Spleen (tissue), 11 donors: ENCODE measurements around the gene DOCK11. TPM values are rescaled to one million over a fixed set of nuclear protein-coding genes. Genes with fewer than 3 reads are reported as not detected.
A peak's percentile ranks its signal among the peaks of the same experiment; 100 is the strongest.

Experiments
- DNase-seq: peaks from one replicate; pipeline ENCODE4 v3.0.0-alpha.2; 2020
- H3K27ac ChIP-seq, 8 donors: fragments of 200-600 bp; sonication (generic) in 7 of 8; 1 replicate in 4 of 8; 2 replicates in 4 of 8; pipeline versions ENCODE4 v1.5.0 to v1.8.0; 2016 to 2021; ENCODE audit warnings: inconsistent platforms in 4 of 8, mild to moderate bottlenecking in 4 of 8, moderate library complexity in 1 of 8
- H3K27me3 ChIP-seq, 7 donors: fragments of 200-600 bp; sonication (generic) in 6 of 7; replicated peaks in 1 of 7; 1 replicate in 4 of 7; 2 replicates in 3 of 7; pipeline versions ENCODE4 v1.5.0 to v1.8.0; 2016 to 2021; ENCODE audit warnings: inconsistent platforms in 3 of 7, mild to moderate bottlenecking in 1 of 7
- H3K36me3 ChIP-seq, 6 donors: fragments of 200-600 bp; sonication (generic) in 5 of 6; 1 replicate in 4 of 6; 2 replicates in 2 of 6; pipeline versions ENCODE4 v1.5.0 to v1.8.0; 2016 to 2021; ENCODE audit warnings: inconsistent platforms in 2 of 6
- H3K4me1 ChIP-seq, 6 donors: fragments of 200-600 bp; sonication (generic) in 5 of 6; 1 replicate in 3 of 6; 2 replicates in 3 of 6; pipeline versions ENCODE4 v1.5.0 to v1.8.0; 2016 to 2021; ENCODE audit warnings: inconsistent platforms in 3 of 6
- H3K4me3 ChIP-seq, 8 donors: fragments of 200-600 bp; sonication (generic) in 7 of 8; 1 replicate in 4 of 8; 2 replicates in 4 of 8; pipeline versions ENCODE4 v1.5.0 to v1.8.0; 2016 to 2021; ENCODE audit warnings: inconsistent platforms in 4 of 8, mild to moderate bottlenecking in 4 of 8, moderate library complexity in 2 of 8
- H3K9me3 ChIP-seq, 8 donors: fragments of 200-600 bp; sonication (generic) in 7 of 8; 1 replicate in 4 of 8; 2 replicates in 4 of 8; pipeline versions ENCODE4 v1.5.0 to v1.8.0; 2016 to 2021; ENCODE audit warnings: inconsistent platforms in 4 of 8
- CTCF ChIP-seq, 11 experiments: fragments of 200-600 bp in 7 of 11; fragments of 450-650 bp in 4 of 11; sonication (generic) in 4 of 11; IDR thresholded peaks in 8 of 11; conservative IDR thresholded peaks in 3 of 11; 1 replicate in 7 of 11; 2 replicates in 4 of 11; pipeline versions ENCODE4 v1.4.0 to v1.8.0; 2016 to 2021; ENCODE audit warnings: antibody characterized with exemption in 11 of 11, inconsistent platforms in 4 of 11, mild to moderate bottlenecking in 1 of 11
- POLR2A ChIP-seq, 3 donors: fragments of 450-650 bp; IDR thresholded peaks; one replicate each; pipeline ENCODE4 v1.5.1; 2017; ENCODE audit warnings: antibody characterized with exemption in 3 of 3, mild to moderate bottlenecking in 1 of 3
- POLR2AphosphoS5 ChIP-seq, 3 donors: sonication (generic); formaldehyde crosslinking; IDR thresholded peaks; one replicate each; pipeline ENCODE4 v1.5.1; 2017; ENCODE audit warnings: antibody characterized with exemption in 3 of 3
- WGBS, 5 donors: extraction: QIAGEN DNeasy Blood & Tissue Kit in 3 of 5; methylation state at CpG; one replicate each; pipeline versions ENCODE4 v1.1.5 to v1.1.7; 2013 to 2018; 5-methylcytosine and 5-hydroxymethylcytosine counted together
- intact Hi-C: fragments of 100-400 bp; cut with DNase I; formaldehyde crosslinking; loops from one replicate; pipeline ENCODE4 v1.15.0; 2023; ENCODE audit warnings: low total_unique reads
- polyA plus RNA-seq, 3 donors: library from polyadenylated mRNA; stranded (reverse); fragments of 200-250 nt; gene quantifications; one replicate each; pipeline ENCODE4 v1.2.1, GENCODE V29; 2013
- total RNA-seq, 7 donors: library from RNA; depleted of rRNA in 3 of 7; stranded (reverse); fragments of >200 nt in 3 of 7; fragmentation: NEBNext Ultra II Directional in 4 of 7; extraction: Animal tissue kit (Norgen Biotek cat#: 25700) in 4 of 7; gene quantifications; one replicate each; pipeline versions ENCODE4 v1.1.0 to v1.2.1, GENCODE V29; 2016 to 2021
- donor health status: healthy with polysubstance abuse.
- donor health status: DM: no; HTN: no; CAD: no; lungs with moderate emphysema.
- donor health status: DM: no; HTN: no; CAD: no.
- donor health status: Bipolar disorder and iron deficiency.
- donor health status: healthy.
- donor health status: DM: no; HTN: no; CAD: no.
- donor health status: DM: yes; HTN: yes; CAD: no.

DOCK11 gene
- total and polyA plus RNA-seq, 10 donors: 32.8 to 68.9 (median 56.0) TPM

- TF ChIP-seq POLR2A (IDR thresholded peaks at IDR 0.05) (no peak), POLR2AphosphoS5 (IDR thresholded peaks at IDR 0.05) (no peak)
- Histone ChIP-seq H3K36me3 (peaks cover 0 to 73% (median 8%) of the 10 kb centered on the region in 6 donors), H3K27me3 (no peaks in the 10 kb centered on the region), H3K4me1 (peaks cover 0 to 7% (median 0%) of the 10 kb centered on the region in 6 donors), H3K9me3 (no peaks in the 10 kb centered on the region), H3K4me3 (no peak overlapping the region), H3K27ac (peak overlapping the region in 1 of 8 donors; percentile 41)
- WGBS, 5 donors: 56 to 77% (median 64%) methylated on average over 7 of the region's 7 CpGs
- intact Hi-C loops: no loop called here
- DNase-seq: no peak
Observed at GRCh38 chrX:118595501-118596042, 100.0 kb downstream of the DOCK11 start.

GRCh38 chrX:118596390-118596789, 100.8 kb downstream of the DOCK11 start:
- no peaks in the 10 kb centered on the region for H3K27me3 ChIP-seq
- no peak overlapping the region for H3K27ac ChIP-seq
- H3K36me3 ChIP-seq: peaks cover 0 to 66% (median 8%) of the 10 kb centered on the region in 6 donors
- no peak for DNase-seq
- intact Hi-C loops: no loop called here
- H3K4me1 ChIP-seq: peaks cover 0 to 7% (median 0%) of the 10 kb centered on the region in 6 donors
- no peak for TF ChIP-seq POLR2A (IDR thresholded peaks at IDR 0.05)
- no peak for TF ChIP-seq POLR2AphosphoS5 (IDR thresholded peaks at IDR 0.05)
- no peak overlapping the region for H3K4me3 ChIP-seq
- no peaks in the 10 kb centered on the region for H3K9me3 ChIP-seq

- Histone ChIP-seq H3K27ac (no peak overlapping the region), H3K4me3 (peak overlapping the region in 1 of 8 donors; percentile 1), H3K9me3 (no peaks in the 10 kb centered on the region), H3K36me3 (peaks cover 0 to 66% (median 15%) of the 10 kb centered on the region in 6 donors), H3K27me3 (no peaks in the 10 kb centered on the region), H3K4me1 (peaks cover 0 to 13% (median 2%) of the 10 kb centered on the region in 6 donors)
- DNase-seq: no peak
- intact Hi-C loops: no loop called here
- 19 to 33% (median 22%) methylated on average over 7 of the region's 7 CpGs for WGBS, 5 donors
- TF ChIP-seq POLR2AphosphoS5 (IDR thresholded peaks at IDR 0.05) (peak in 1 of 3 donors; percentile 12), POLR2A (IDR thresholded peaks at IDR 0.05) (no peak), CTCF (IDR thresholded peaks at IDR 0.05 in 8 of 11, conservative IDR thresholded peaks at IDR 0.05 in 3 of 11) (peak in 10 of 11 experiments; percentile 28 to 83 (median 68))
Observed at GRCh38 chrX:118603981-118604380, 108.4 kb downstream of the DOCK11 start.

- Histone ChIP-seq H3K36me3 (peaks cover 0 to 96% (median 31%) of the 10 kb centered on the region in 6 donors), H3K4me1 (no peaks in the 10 kb centered on the region), H3K27me3 (no peaks in the 10 kb centered on the region), H3K4me3 (no peak overlapping the region), H3K27ac (no peak overlapping the region), H3K9me3 (no peaks in the 10 kb centered on the region)
- 75 to 94% (median 94%) methylated on average over 2 of the region's 2 CpGs for WGBS, 5 donors
- no peak for DNase-seq
- intact Hi-C loops: no loop called here
- TF ChIP-seq POLR2AphosphoS5 (IDR thresholded peaks at IDR 0.05): no peak
- TF ChIP-seq CTCF (IDR thresholded peaks at IDR 0.05 in 8 of 11, conservative IDR thresholded peaks at IDR 0.05 in 3 of 11): no peak
- no peak for TF ChIP-seq POLR2A (IDR thresholded peaks at IDR 0.05)
Observed at GRCh38 chrX:118612290-118612689, 116.7 kb downstream of the DOCK11 start.

GRCh38 chrX:118614150-118614549, 118.5 kb downstream of the DOCK11 start:
- 29 to 50% (median 45%) methylated on average over 1 of the region's 1 CpG for WGBS, 5 donors
- TF ChIP-seq POLR2A (IDR thresholded peaks at IDR 0.05) (no peak), POLR2AphosphoS5 (IDR thresholded peaks at IDR 0.05) (no peak), CTCF (IDR thresholded peaks at IDR 0.05 in 8 of 11, conservative IDR thresholded peaks at IDR 0.05 in 3 of 11) (no peak)
- H3K27ac ChIP-seq: no peak overlapping the region
- DNase-seq: no peak
- no peaks in the 10 kb centered on the region for H3K9me3 ChIP-seq
- intact Hi-C loops: no loop called here
- H3K4me1 ChIP-seq: no peaks in the 10 kb centered on the region
- H3K27me3 ChIP-seq: no peaks in the 10 kb centered on the region
- H3K36me3 ChIP-seq: peaks cover 0 to 94% (median 22%) of the 10 kb centered on the region in 6 donors
- H3K4me3 ChIP-seq: no peak overlapping the region
